ENCODE data around the gene SIVA1.
"Not testable (repeated sequence)": the region's sequence is repeated elsewhere in the genome, so short reads cannot be mapped to it uniquely, and the experiment has no call there.

SIVA1 gene

DNA sequence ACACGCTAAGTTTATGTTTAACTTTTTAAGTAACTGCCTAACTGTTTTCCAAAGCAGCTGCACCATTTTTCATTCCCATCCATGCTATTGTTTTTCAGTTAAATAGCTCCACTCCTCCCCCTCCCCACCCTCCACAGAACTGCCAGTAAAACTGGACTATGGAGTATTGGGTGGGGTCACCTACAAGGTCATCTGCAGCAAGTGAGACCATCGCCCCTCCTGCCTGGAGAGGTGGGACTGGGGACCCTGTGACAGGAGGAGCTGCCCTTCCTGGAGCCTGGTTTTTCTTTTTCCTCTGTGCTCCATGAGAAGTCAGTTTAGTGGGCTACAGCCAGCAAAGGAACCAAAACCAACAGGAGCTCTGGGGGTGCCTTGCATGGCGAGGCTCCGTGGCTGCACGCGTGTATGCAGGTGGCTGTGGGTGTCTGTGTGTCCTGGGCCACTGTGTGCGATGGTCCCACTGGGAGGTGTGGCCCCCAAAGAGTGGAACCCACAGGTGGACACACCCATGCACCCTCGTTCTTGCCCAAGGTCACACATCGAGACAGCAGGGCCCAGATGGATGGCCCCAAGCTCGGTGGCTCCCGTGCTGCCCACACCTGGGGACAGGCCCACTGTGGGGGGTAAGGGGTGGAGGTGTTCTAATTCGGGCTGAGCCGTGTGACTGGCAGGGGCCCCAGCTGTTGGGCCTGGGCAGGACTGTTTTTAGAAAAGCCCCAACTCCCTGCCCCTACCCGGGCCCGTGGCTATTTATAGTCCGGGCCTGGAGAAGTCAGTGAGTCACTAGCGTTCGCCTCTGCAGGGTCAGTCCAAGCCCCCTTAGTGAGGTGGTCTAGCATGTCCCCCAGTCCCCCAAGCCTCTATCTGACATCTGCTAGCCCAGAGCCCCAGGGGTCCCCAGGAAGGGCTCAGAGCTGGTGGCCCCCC, 31.2 kb upstream of the SIVA1 start:
- DNase-seq: no peak

GRCh38 chr14:104722938-104723650, 29.9 kb upstream of the SIVA1 start:
- DNase-seq: no peak

- DNase-seq: peak; percentile 60
Observed at GRCh38 chr14:104723651-104724406, 29.1 kb upstream of the SIVA1 start, which contains the start of gene ADSS1. Gene ADSS1, plus strand, starts transcription at chr14:104724229. Its CDS starts 42 bp downstream, at chr14:104724271.

GRCh38 chr14:104724407-104724980, 28.5 kb upstream of the SIVA1 start:
- DNase-seq: no peak

- DNase-seq: peak; percentile 45
Observed at GRCh38 chr14:104724981-104725771, 27.8 kb upstream of the SIVA1 start.

DNA sequence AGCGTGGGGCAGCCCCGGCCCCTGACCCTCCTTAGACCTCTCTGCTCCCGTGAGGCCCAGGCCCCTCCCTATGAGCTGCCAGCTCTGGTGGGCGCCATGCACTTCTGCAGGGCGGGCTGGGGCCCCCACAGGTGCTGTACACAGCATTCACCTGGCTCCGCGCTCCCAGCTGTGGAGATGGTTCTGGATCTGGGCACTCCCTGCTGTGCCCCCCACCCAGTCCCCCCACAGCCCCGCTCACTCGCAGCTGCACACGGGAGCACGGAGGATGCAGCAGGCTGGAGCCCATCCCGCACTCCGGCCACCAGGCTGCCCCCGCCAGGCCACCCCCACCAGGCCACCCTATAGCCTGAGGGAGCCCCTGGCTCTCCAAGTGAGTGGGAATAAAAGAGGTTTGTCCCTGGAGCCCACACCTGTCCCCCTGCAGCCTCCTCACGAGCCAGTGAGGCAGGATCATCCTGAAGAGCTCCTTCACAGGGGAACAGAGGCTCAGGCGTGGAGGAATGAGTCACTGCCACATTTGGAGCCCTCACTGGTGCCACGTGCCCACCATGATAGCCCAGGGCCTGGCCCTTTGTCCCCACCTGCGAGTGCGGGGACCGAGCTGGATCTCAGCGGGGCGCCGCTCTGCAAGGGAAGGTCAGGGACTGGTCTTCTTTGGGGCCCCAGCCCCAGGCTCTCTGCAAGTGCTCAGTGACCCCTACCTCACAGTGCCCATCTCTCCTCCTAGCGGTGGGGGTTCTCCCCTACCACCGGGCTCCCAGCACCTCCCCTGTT, 27.0 kb upstream of the SIVA1 start:
- no peak for DNase-seq

DNA sequence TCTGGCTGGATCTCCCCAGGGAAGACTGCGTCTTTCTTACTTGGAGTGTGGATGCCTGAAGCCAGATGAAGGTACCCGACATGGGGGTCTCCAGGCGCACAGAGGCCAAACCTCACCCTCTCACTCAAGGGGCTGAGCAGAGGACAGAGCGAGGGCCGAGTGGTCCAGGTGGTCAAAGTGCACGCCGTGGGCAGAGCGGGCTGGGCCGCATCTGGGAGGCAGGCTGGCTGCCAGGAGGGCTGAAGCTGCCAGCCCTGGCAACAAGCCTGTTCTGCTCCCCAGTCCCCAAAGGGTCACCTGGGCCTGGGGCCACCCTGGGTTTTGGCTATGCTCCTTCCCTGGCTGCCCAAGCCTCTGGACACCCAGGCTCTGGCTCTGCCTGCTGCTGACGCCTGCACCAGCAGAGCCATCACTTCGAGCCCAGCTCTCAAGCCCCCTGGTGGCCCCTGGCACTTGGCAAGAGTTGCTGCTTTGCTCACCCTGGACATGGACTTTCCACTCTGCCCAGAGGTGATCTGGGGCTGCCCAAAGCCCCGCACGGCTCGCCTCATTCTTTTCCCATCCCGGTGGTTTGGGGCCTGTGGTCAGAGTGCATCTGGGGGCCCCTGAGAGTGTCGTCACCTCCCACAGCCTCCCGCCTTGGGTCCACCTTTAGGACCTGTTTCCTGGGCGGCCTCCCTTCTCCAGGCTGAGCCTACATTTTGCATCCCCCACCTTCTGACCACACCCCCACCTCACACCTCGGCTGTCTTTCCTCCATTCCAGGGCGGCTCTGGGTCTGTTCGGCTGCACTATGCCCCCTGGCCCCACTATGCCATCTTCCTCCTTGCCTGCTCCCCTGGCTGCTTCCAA, 26.1 kb upstream of the SIVA1 start:
- DNase-seq: no peak

- no peak for DNase-seq
Observed at GRCh38 chr14:104728631-104729030, 24.3 kb upstream of the SIVA1 start.

DNA sequence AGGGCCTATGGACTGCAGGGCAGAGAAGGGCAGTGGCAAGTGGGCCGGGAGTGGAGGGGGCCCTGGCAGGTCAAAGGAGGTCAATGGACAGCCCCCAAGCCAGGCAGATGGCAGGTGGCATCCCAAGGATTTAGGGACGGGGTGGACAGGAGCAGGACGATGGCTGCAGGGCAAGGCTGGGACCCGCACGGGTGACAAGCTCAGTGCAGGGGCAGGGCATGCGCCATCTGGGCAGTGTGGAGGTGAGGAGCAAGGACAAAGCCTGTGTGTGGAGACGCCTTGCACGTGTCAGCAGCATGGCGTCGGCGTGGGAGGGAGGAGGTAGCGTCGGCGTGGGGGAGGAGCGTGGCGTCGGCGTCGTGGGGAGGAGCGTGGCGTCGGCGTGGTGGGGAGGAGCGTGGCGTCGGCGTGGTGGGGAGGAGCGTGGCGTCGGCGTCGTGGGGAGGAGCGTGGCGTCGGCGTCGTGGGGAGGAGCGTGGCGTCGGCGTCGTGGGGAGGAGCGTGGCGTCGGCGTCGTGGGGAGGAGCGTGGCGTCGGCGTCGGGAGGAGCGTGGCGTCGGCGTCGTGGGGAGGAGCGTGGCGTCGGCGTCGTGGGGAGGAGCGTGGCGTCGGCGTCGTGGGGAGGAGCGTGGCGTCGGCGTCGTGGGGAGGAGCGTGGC, 23.6 kb upstream of the SIVA1 start:
- not testable (repeated sequence) for DNase-seq

DNA sequence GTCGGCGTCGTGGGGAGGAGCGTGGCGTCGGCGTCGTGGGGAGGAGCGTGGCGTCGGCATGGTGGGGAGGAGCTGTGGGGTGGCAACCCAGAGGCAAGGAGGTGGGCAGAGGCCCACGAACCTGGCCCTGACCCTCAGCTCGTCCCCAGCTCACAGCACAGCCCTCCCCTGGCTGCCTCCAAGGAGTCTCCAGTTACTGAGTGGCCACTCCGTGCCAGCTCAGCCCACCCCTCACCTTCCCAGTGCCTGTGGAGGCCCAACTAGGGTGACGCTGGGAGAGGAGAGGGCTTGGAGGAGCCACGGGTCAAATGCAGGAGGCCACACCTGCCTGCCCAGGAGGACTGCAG, 23.1 kb upstream of the SIVA1 start:
- DNase-seq: no peak

DNA sequence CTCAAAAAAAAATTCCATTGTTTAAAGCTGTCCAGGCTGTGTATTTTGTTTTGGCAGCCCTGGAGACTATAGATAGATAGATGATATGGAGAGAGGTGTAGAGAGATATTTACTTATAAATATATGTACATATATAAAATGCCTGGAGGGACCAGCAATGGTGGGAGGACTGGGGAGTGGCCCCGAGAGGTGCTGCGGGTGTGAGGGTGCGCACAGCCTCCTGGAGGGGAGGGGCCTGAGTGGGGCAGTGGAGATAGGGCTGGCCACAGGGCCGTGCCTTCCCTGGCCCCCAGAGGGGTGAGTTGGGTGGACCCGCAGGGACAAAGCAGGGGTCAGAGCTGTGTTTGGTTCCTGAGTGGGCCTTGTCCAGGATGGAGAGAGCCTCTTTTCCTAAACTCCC, 22.5 kb upstream of the SIVA1 start:
- DNase-seq: no peak

DNA sequence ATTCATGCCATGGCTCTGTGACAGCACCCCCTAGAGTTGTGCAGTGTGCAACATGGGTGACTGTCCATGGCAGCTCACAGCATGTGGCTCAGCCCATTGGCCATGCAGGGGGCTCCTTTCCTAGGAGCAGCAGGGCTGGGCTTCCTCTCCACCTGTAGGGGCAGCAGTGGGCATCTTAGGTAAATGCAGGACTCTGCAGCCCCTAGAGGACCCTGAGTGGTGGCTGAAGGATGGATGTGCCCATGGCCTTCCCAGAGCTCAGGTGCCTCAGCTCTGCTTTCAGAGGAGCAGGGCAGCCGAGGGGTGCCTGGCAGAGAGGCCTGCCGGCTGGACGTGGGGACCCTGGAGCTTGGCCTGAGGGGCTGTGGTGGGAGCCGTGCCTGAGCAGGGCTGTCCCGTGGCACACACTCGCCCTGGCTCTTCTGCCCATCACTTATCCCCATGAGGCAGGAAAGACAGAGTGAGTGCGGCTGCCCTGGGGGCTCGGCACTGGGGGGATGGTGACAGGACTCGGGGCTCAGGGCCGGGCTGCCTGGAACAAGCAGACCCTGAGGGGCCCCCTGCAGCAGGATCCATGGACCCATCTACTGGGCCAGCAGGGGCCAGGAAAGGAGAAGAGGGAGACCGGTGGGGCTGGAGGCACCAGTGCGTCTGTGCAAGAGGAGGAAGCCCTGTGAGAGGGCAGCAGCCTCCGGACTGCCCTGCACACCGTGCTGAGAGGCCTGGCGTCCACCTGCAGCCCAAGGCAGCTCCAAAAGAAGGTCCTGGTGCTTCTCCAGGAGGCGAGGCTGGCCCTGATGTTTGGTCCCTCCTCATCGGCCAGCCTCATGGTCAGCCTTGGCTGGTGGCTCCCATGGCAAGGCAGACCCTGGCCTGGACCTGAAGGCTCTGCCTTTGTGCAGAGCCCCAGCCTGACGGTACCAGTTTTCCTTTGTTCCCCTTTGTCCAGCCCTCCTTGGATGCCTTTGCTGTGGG, 21.3 kb upstream of the SIVA1 start:
- DNase-seq: no peak

- no peak for DNase-seq
Observed at GRCh38 chr14:104732355-104732804, 20.6 kb upstream of the SIVA1 start.

- no peak for DNase-seq
Observed at GRCh38 chr14:104732931-104733681, 19.8 kb upstream of the SIVA1 start.

DNA sequence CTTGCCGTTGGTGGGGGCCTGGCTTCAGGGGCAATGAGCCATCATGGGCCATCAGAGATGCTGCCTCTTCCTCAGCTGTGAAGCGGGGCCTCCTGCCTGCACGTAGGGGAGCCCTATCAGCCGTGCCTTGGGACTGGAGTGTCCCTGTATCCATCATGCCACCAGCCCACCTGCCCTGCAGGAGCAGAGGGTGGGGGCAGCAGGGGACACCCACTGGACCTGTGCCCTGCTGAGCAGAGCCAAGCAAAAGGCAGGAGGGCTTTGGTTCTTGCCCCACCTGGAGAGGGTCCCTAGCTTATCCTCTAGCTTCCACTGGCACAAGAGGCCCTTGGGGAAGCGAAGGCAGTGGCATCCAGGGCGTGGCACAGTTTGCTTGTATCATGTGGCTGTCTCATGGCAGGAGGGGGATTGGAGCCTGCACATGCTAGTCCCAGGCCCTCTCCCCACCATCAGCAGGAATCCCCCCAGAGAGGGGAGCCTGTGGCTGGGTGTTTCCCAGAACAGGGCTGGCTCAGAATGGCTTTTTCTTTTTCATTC, 18.8 kb upstream of the SIVA1 start:
- DNase-seq: no peak

DNA sequence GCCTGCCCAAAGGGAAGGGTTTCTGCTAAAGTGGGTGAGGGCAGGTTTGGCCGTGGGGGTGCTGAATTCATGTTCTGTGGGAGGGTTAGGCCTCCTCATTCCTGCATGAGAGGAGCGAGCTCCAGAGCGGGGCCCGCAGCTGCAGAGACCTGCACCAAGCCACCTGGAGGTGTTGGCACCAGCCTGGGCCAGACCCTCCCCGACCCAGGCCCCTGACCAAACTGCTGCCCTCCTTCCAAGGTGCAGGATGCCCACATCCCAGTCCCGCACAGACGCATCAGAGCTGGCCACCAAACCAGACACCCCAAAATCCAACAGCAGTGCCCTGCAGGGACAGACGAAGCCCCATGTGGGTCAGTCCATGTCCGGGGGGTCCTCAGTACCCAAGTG, 18.4 kb upstream of the SIVA1 start:
- no peak for DNase-seq

Measured in EL (cell line).